Measurements from ENCODE around the gene ITPR2. TPM values are rescaled to one million over a fixed set of nuclear protein-coding genes. Genes with fewer than 3 reads are reported as not detected.

The ITPR2 gene
- total RNA-seq, 1 donor: 77.7 TPM

DNA sequence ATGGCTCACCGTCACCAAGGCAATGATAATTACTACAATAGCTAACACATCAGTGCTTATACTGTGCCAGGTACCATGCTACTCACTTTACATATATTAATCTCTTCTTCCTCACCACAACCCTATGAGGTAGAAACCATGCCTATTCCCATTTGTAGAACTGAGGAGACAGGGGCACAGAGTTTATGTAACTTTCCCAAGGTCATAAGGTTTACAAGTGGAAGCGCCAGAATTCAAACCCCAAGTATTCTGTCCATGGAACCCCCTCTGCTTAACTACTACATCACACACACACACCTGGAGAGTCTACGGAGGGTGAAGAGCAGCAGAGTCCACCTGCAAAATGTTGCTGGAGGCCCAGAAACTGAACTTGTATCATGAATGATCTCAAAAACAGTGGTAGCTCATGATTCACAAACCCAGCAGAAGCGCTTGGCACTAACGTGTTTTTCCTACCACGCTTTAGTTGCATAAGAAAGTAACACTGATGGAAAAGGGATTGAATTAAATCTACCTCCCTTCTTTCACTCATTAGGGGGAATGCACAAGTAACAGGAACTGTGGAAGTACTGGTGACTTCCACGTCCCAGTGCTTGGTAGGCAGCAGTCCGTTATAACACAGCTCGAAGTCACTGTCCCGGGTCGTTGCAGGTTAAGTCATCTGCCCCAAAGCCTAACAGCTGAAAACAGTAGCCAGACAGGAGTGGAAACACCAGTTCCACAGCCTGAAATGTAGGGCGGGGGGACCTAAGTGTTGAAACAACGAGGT lies 2.0 kb downstream of the ITPR2 start:
- TF ChIP-seq, protein P1, sequence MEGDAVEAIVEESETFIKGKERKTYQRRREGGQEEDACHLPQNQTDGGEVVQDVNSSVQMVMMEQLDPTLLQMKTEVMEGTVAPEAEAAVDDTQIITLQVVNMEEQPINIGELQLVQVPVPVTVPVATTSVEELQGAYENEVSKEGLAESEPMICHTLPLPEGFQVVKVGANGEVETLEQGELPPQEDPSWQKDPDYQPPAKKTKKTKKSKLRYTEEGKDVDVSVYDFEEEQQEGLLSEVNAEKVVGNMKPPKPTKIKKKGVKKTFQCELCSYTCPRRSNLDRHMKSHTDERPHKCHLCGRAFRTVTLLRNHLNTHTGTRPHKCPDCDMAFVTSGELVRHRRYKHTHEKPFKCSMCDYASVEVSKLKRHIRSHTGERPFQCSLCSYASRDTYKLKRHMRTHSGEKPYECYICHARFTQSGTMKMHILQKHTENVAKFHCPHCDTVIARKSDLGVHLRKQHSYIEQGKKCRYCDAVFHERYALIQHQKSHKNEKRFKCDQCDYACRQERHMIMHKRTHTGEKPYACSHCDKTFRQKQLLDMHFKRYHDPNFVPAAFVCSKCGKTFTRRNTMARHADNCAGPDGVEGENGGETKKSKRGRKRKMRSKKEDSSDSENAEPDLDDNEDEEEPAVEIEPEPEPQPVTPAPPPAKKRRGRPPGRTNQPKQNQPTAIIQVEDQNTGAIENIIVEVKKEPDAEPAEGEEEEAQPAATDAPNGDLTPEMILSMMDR (IDR thresholded peaks at IDR 0.05; ENCODE audit: insufficient read depth, low read depth, low read length): no peak
- peak overlapping the region; percentile 57 for H3K4me3 ChIP-seq (ENCODE audit: low read depth, low read length)
- no peak for DNase-seq (ENCODE audit: low read depth)

DNA sequence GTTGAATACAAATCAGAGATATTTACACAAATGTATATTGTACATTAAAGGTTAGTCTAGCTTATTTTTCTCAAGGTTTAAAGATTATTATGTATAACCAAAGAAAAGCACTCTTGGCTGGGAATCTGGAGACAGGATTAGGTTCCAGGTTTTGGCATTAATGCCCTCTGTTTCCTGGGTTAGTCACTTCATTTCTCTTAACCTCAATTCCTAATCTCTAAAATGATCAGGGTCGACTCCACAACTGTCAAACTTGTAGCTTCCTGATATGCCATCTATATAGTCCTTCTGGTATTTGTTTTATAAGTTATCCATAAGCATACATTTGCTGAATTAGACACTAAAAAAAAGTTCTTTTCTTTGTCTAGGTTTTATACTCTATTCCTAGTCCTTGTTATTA lies 2.6 kb downstream of the ITPR2 start:
- TF ChIP-seq, protein P1 (IDR thresholded peaks at IDR 0.05; ENCODE audit: insufficient read depth, low read depth, low read length): no peak
- H3K4me3 ChIP-seq (ENCODE audit: low read depth, low read length): no peak overlapping the region
- no peak for DNase-seq (ENCODE audit: low read depth)

DNA sequence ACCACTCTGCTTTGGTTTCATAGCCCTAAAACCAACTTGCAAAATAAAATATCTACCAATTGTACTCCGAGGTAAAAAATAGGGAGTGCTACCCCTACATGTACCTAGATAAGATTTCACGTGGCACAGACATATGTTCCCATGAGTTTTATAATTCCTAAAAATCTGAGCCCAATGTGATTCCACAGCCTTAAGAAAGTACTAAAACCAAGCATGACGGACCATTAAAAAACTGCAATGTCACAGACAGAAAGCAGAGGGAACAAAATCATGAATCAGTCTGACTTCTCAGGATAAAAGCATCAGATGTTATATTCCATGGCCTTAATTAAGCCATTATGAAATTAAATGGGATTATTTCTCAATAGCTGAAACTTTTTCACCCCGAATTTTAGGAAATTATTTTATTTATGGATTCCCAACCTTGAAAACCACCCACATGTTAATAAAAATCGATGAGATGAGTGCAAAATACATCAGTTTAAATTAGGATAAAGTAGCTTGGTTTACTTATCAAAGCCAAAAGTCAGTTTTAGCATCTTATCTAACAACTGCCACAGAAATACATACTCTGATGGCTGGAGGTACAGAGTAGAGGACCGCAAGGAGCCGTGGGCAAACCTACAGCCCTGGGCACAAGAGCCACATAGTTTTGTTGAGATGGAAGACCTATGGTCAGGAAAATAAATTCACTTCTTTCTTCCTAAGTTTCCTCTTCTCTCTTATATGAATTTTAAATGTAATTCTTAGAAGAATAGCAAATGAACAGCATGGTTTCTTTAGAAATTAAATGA lies 4.5 kb downstream of the ITPR2 start:
- TF ChIP-seq, protein P1 (IDR thresholded peaks at IDR 0.05; ENCODE audit: insufficient read depth, low read depth, low read length): no peak
- no peak overlapping the region for H3K4me3 ChIP-seq (ENCODE audit: low read depth, low read length)
- DNase-seq (ENCODE audit: low read depth): peak; percentile 71

DNA sequence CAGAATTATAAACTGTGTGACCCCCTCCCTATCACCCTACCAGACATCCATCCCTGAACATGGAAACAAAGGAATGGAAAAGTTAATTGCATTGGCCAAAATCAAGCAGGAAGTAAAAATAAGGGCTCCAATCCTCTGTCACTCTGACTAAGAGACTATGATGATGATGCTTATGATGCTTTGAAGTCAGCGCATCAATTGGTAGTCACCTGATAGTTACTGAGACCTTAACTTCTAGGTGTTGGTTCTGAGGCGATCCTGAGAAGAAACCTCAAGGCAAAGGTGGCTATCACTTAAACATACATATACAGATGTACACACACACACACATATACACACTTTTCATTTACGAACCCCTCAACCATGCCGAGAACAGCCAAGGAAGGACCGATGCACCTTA lies 6.6 kb downstream of the ITPR2 start:
- TF ChIP-seq, protein P1 (IDR thresholded peaks at IDR 0.05; ENCODE audit: insufficient read depth, low read depth, low read length): no peak
- DNase-seq (ENCODE audit: low read depth): no peak
- H3K4me3 ChIP-seq (ENCODE audit: low read depth, low read length): no peak overlapping the region

DNA sequence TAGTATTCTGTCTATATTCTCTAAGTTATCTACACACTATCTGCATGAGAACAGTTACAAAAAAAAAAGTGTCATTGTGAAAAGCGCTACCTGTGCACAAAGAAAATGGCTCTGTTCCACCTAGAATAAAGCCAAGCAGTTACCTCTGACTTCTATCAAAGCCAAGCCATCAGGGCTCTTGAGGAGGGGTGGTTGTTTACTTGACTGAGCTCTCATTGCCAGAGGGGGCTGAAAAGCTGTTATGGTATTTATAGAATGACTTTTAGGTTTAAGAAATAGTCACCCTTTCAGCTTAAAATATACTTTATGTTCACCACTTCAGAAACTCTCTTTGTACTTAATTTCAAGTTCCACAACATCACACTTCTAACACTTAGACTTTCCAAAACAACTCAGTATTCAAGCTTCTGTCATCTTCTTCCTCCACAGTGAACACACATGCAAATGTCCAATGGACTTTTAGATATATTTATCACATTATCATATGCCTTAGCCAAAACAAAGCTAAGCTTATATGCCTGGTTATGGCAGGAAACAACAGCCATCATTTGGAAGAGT lies 7.5 kb downstream of the ITPR2 start:
- no peak for DNase-seq (ENCODE audit: low read depth)
- TF ChIP-seq, protein P1 (IDR thresholded peaks at IDR 0.05; ENCODE audit: insufficient read depth, low read depth, low read length): no peak
- no peak overlapping the region for H3K4me3 ChIP-seq (ENCODE audit: low read depth, low read length)

- no peak for DNase-seq (ENCODE audit: low read depth)
- H3K4me3 ChIP-seq (ENCODE audit: low read depth, low read length): no peak overlapping the region
- TF ChIP-seq, protein P1 (IDR thresholded peaks at IDR 0.05; ENCODE audit: insufficient read depth, low read depth, low read length): no peak
Measured at GRCh38 chr12:26823390-26823789, 9.6 kb downstream of the ITPR2 start.

Measured in fibroblast of villous mesenchyme (primary cell).